OCI-LY1 (cell line): Measurements from ENCODE around the gene RHEBL1.

Experiments
- H2AFZ ChIP-seq: fragments of 200-600 bp; sonication (generic), shearing (Covaris generic); 2 replicates; pipeline ENCODE4 v1.6.0; 2014; ENCODE audit warnings: antibody characterized with exemption, mild to moderate bottlenecking, low read length
- H3F3A ChIP-seq: fragments of 200-600 bp; sonication (generic), shearing (Covaris generic); 2 replicates; pipeline ENCODE4 v1.6.0; 2014; ENCODE audit warnings: mild to moderate bottlenecking, antibody characterized with exemption, low read length, moderate library complexity; ENCODE audit not compliant: insufficient read depth
- H3K27ac ChIP-seq: fragments of 200-600 bp; sonication (generic); 2 replicates; pipeline ENCODE4 v1.5.1; 2014; ENCODE audit warnings: low read length, mixed run types, mild to moderate bottlenecking, low read depth; ENCODE audit not compliant: poor library complexity, severe bottlenecking
- H3K27me3 ChIP-seq: fragments of 200-600 bp; sonication (generic); 2 replicates; pipeline ENCODE4 v1.6.0; 2014; ENCODE audit warnings: antibody characterized with exemption, mild to moderate bottlenecking, low read length, moderate library complexity; ENCODE audit not compliant: insufficient read depth
- H3K36me3 ChIP-seq: fragments of 200-600 bp; sonication (generic); 2 replicates; pipeline ENCODE4 v1.6.1; 2014; ENCODE audit warnings: mild to moderate bottlenecking, antibody characterized with exemption, low read length, moderate library complexity, mixed read lengths; ENCODE audit not compliant: insufficient read depth
- H3K4me1 ChIP-seq: fragments of 200-600 bp; sonication (generic); 2 replicates; pipeline ENCODE4 v1.5.1; 2014; ENCODE audit warnings: mild to moderate bottlenecking, low read length, moderate library complexity; ENCODE audit not compliant: insufficient read depth, severe bottlenecking
- H3K4me2 ChIP-seq: fragments of 200-600 bp; sonication (generic), shearing (Covaris generic); 2 replicates; pipeline ENCODE4 v1.6.1; 2014; ENCODE audit warnings: low read length
- H3K4me3 ChIP-seq: fragments of 200-600 bp; sonication (generic); 2 replicates; pipeline ENCODE4 v1.5.1; 2014; ENCODE audit warnings: low read length, low read depth, mild to moderate bottlenecking, mixed read lengths; ENCODE audit not compliant: poor library complexity, severe bottlenecking
- H3K79me2 ChIP-seq: fragments of 200-600 bp; shearing (Covaris generic); 2 replicates; pipeline ENCODE4 v1.6.1; 2016; ENCODE audit warnings: mixed run types, low read length, mixed read lengths; ENCODE audit not compliant: insufficient read depth
- H3K9ac ChIP-seq: fragments of 200-600 bp; sonication (generic), shearing (Covaris generic); 2 replicates; pipeline ENCODE4 v1.6.1; 2014; ENCODE audit warnings: mild to moderate bottlenecking, low read length, mixed read lengths
- H3K9me2 ChIP-seq: fragments of 200-600 bp; sonication (generic), shearing (Covaris generic); 2 replicates; pipeline ENCODE4 v1.6.1; 2014; ENCODE audit warnings: low read depth, mild to moderate bottlenecking, low read length, mixed read lengths
- H3K9me3 ChIP-seq: fragments of 200-600 bp; shearing (Covaris generic); 2 replicates; pipeline ENCODE4 v1.6.1; 2014; ENCODE audit warnings: low read length, mixed read lengths
- H4K20me1 ChIP-seq: fragments of 200-600 bp; sonication (generic), shearing (Covaris generic); 2 replicates; pipeline ENCODE4 v1.6.0; 2016; ENCODE audit warnings: mild to moderate bottlenecking, low read length; ENCODE audit not compliant: insufficient read depth
- CTCF ChIP-seq: fragments of 200-600 bp; sonication (generic), shearing (Covaris generic); IDR thresholded peaks from 2 replicates; pipeline ENCODE4 v1.5.1; 2017; ENCODE audit warnings: mild to moderate bottlenecking, antibody characterized with exemption, low read length, moderate library complexity, mixed read lengths
- EZH2 ChIP-seq: fragments of 200-600 bp; sonication (generic), shearing (Covaris generic); IDR thresholded peaks from 2 replicates; pipeline ENCODE4 v1.8.0; 2017; ENCODE audit warnings: borderline replicate concordance, mixed run types, mild to moderate bottlenecking, antibody characterized with exemption, low read length, moderate library complexity, mixed read lengths

RHEBL1 gene

GRCh38 chr12:49030714-49031572 is 38.8 kb downstream of the RHEBL1 start:
- Histone ChIP-seq H3K4me3 (no peak overlapping the region), H3K9me3 (no peaks in the 10 kb centered on the region), H2AFZ (no peak overlapping the region), H3F3A (no peaks in the 10 kb centered on the region), H3K79me2 (no peaks in the 10 kb centered on the region), H3K36me3 (peaks cover 94% of the 10 kb centered on the region), H3K27ac (no peak overlapping the region), H3K4me2 (no peak overlapping the region), H3K9me2 (no peaks in the 10 kb centered on the region), H4K20me1 (no peaks in the 10 kb centered on the region), H3K9ac (no peak overlapping the region), H3K4me1 (no peaks in the 10 kb centered on the region), H3K27me3 (no peaks in the 10 kb centered on the region)
- TF ChIP-seq CTCF (no peak), EZH2 (no peak)

- H3K4me2 ChIP-seq = no peak overlapping the region
- H3F3A ChIP-seq = no peaks in the 10 kb centered on the region
- no peaks in the 10 kb centered on the region for H3K9me2 ChIP-seq
- no peak overlapping the region for H3K27ac ChIP-seq
- no peaks in the 10 kb centered on the region for H3K79me2 ChIP-seq
- no peak overlapping the region for H3K9ac ChIP-seq
- H3K4me3 ChIP-seq = no peak overlapping the region
- peaks cover 94% of the 10 kb centered on the region for H3K36me3 ChIP-seq
- H3K4me1 ChIP-seq = no peaks in the 10 kb centered on the region
- H3K9me3 ChIP-seq = no peaks in the 10 kb centered on the region
- no peaks in the 10 kb centered on the region for H4K20me1 ChIP-seq
- no peak overlapping the region for H2AFZ ChIP-seq
- no peak for TF ChIP-seq EZH2
- no peak for TF ChIP-seq CTCF
- H3K27me3 ChIP-seq = no peaks in the 10 kb centered on the region
Observed at GRCh38 chr12:49030119-49030518, 39.7 kb downstream of the RHEBL1 start.

DNA sequence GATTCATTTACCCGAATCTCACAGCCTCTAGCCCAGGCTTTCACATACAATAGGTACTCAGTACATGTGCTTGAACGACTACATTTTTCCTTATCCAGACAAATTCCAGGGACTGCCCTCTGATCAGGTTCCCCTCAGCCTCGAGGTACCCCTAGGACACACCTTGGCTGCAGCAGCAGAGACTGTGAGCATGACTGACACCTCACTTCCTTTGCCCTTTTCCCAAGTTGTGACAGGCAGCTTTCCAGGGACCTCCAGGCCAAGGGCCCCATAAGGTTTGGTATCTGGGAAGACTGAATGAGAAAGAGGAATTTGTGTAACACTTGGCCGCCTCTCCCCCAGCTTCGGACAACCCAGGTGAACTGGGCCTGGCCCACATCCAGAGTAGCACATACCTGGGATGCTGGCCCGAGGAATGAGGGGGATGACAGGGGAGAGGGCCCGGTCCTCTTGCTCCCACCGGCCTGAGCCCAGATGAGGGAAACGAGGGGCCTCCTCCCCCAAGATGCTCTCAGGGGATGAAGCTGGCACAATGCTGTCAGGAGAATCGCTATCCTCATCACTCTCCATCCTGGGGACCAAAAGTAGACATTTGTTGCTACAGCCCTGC is 41.0 kb downstream of the RHEBL1 start:
- H3K79me2 ChIP-seq = no peaks in the 10 kb centered on the region
- H3K9me2 ChIP-seq = no peaks in the 10 kb centered on the region
- H3K4me3 ChIP-seq = no peak overlapping the region
- no peaks in the 10 kb centered on the region for H4K20me1 ChIP-seq
- H3K36me3 ChIP-seq = peaks cover 94% of the 10 kb centered on the region
- no peaks in the 10 kb centered on the region for H3K4me1 ChIP-seq
- H3K27ac ChIP-seq = no peak overlapping the region
- H3K9ac ChIP-seq = no peak overlapping the region
- H3F3A ChIP-seq = no peaks in the 10 kb centered on the region
- H2AFZ ChIP-seq = no peak overlapping the region
- H3K27me3 ChIP-seq = no peaks in the 10 kb centered on the region
- H3K4me2 ChIP-seq = no peak overlapping the region
- TF ChIP-seq EZH2 (no peak), CTCF (no peak)
- no peaks in the 10 kb centered on the region for H3K9me3 ChIP-seq
